Fibroblast of mammary gland (primary cell): ENCODE measurements around the gene PTPRM.

Source experiments
- DNase-seq: peaks from one replicate; pipeline ENCODE4 v3.0.0-alpha.2; 2010; ENCODE audit warnings: low read depth
- H3K4me3 ChIP-seq: 2 replicates; pipeline ENCODE4 v1.5.1; 2011; ENCODE audit warnings: low read depth, mild to moderate bottlenecking, low read length, moderate library complexity; ENCODE audit not compliant: control insufficient read depth
- CTCF ChIP-seq: conservative IDR thresholded peaks from 2 replicates; pipeline ENCODE4 v1.5.1; 2011; ENCODE audit warnings: low read depth, low read length, inconsistent platforms; ENCODE audit not compliant: control insufficient read depth, insufficient read depth

Gene PTPRM

GRCh38 chr18:8151181-8151580, 584.1 kb downstream of the PTPRM start:
- no peak for TF ChIP-seq CTCF
- DNase-seq = peak; percentile 17
- H3K4me3 ChIP-seq = no peak overlapping the region

GRCh38 chr18:8153887-8154583, 586.9 kb downstream of the PTPRM start:
- DNase-seq = peak; percentile 85
- no peak for TF ChIP-seq CTCF
- no peak overlapping the region for H3K4me3 ChIP-seq

GRCh38 chr18:8162802-8163201, 595.7 kb downstream of the PTPRM start:
- no peak for DNase-seq
- TF ChIP-seq CTCF = no peak
- no peak overlapping the region for H3K4me3 ChIP-seq

- DNase-seq = no peak
- no peak overlapping the region for H3K4me3 ChIP-seq
- TF ChIP-seq CTCF = no peak
These were observed 596.3 kb downstream of the PTPRM start for GRCh38 chr18:8163286-8163959.

- no peak overlapping the region for H3K4me3 ChIP-seq
- TF ChIP-seq CTCF = no peak
- no peak for DNase-seq
These were observed 598.0 kb downstream of the PTPRM start for GRCh38 chr18:8165095-8165494.

GRCh38 chr18:8167026-8167425, 599.9 kb downstream of the PTPRM start:
- no peak for DNase-seq
- TF ChIP-seq CTCF = no peak

GRCh38 chr18:8167673-8168072, 600.6 kb downstream of the PTPRM start:
- DNase-seq = no peak
- TF ChIP-seq CTCF = no peak
- no peak overlapping the region for H3K4me3 ChIP-seq

More at GRCh38 chr18:8167026-8167425, 599.9 kb downstream of the PTPRM start:
- no peak overlapping the region for H3K4me3 ChIP-seq
